Tibial nerve (tissue), 4 donors: ENCODE data around the gene MPZL1.

Experiments used
- CTCF ChIP-seq, 5 experiments: fragments of 200-600 bp in 3 of 5; fragments of 450-650 bp in 2 of 5; sonication (generic) in 3 of 5; IDR thresholded peaks; one replicate each; pipeline ENCODE4 v1.5.1; 2016 to 2019; ENCODE audit warnings: antibody characterized with exemption in 5 of 5, mild to moderate bottlenecking in 3 of 5, moderate library complexity in 2 of 5
- EP300 ChIP-seq, 2 donors: sonication (generic); formaldehyde crosslinking; IDR thresholded peaks; one replicate each; pipeline ENCODE4 v1.6.1; 2017; ENCODE audit warnings: antibody characterized with exemption in 2 of 2, mild to moderate bottlenecking in 1 of 2

GRCh38 chr1:167690053-167690452 is 31.7 kb upstream of the MPZL1 start:
- no peak for TF ChIP-seq CTCF (IDR thresholded peaks at IDR 0.05)
- no peak for TF ChIP-seq EP300 (IDR thresholded peaks at IDR 0.05)
